OCI-LY7 (cell line): ENCODE measurements around the gene TMC1.

Experiments used
- CTCF ChIP-seq: fragments of 200-600 bp; sonication (generic); conservative IDR thresholded peaks from 2 replicates; pipeline ENCODE4 v1.5.1; 2014; ENCODE audit warnings: mild to moderate bottlenecking, antibody characterized with exemption, low read length, moderate library complexity, mixed read lengths
- EZH2phosphoT487 ChIP-seq: fragments of 200-600 bp; sonication (generic); IDR thresholded peaks from 2 replicates; pipeline ENCODE4 v1.6.1; 2018; ENCODE audit warnings: low read depth, borderline replicate concordance, mild to moderate bottlenecking, mixed run types, antibody characterized with exemption, low read length, moderate library complexity, mixed read lengths

- no peak for TF ChIP-seq CTCF
- TF ChIP-seq EZH2phosphoT487 = no peak
These were observed 273.5 kb downstream of the TMC1 start for GRCh38 chr9:72794946-72795345.
